Activated CD4-positive, CD25-positive, alpha-beta regulatory T cell treated with anti-CD3 and anti-CD28 coated beads, Interleukin-2, amount 50 U/mL, for 72 hours (primary cell): Measurements from ENCODE around the gene ADRB1.

Experiments
- DNase-seq: peaks from one replicate; pipeline ENCODE4 v3.0.0; 2021

ADRB1 gene

DNA sequence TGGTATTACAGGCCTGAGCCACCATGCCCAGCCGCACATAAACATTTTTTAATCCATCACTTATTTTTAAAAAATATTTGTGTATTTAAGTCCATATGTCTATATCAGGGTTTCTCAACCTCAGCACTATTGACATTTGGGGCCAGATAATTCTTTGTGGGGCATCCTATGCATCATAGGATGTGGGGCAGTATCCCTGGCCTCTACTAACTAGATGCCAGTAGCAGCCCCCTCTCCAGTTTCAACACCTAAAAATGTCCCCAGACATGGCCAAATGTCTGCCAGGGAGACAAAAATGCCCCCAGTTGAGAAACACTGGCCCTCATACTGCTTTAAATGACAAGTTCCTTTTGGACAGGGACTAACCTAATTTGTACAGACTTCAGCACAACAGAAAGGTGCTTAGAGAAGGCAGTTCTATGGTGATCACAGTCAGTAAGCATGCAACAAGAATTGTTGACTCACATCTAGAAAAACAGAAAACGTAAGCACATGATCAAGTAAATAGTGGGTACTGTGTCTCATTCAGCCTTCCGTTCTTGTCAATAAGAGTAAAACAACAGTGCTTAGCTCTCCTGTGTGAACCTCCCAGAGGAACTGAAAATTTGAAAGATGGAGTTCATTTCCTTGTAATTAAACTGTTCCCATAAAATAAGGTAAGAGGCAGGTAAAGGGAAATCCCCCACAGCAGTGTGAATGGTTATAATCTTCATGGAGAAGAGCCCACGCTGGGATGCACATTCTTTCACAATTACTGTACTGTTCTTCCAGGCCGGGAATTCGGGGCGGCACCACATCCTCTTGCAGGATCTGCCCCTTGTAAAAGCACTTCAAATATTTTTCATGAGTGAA is 17.3 kb upstream of the ADRB1 start:
- DNase-seq = no peak

GRCh38 chr10:114027041-114027394 is 16.6 kb upstream of the ADRB1 start:
- DNase-seq = no peak

DNA sequence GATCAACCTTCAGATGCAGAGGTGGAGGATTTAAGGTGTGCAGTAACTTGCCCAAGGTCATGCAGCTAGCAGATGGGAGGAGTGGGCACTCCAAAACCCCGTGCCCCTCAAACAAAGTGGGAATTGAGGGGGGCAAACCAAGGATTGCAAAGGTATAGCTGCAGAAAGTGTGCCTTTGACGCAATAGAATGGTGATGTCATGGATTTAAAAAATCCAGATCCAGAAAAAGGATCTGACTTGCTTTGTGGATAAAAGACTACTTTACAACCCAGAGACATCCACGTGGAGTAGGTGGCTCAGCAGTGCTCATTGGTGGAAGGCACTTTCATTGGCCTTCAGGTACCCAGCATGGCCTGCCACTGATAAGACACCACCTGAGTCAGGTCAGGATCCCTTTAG is 15.7 kb upstream of the ADRB1 start:
- DNase-seq = no peak

- no peak for DNase-seq
Measured at GRCh38 chr10:114028425-114028824, 15.2 kb upstream of the ADRB1 start.

DNA sequence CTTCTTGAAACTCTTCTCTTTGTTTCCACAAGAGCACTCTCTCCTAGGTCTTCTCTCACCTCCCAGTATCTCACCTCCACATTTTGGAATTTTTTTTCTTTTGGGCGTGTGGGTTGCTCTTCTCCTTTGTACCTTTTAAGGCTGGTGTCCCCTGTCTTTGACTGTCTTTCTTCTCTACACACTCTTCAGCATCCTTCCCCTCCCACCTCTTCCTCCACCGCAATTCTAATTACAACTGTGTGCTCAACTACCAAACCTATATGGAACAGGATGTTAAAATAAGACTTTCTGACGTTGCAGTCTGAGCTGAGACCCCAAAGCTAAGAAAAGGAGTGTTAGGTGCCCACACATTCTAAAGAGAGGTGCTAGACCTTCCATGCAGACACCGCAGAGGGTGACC is 14.0 kb upstream of the ADRB1 start:
- DNase-seq = no peak

- no peak for DNase-seq
Measured at GRCh38 chr10:114030140-114030539, 13.5 kb upstream of the ADRB1 start.

DNA sequence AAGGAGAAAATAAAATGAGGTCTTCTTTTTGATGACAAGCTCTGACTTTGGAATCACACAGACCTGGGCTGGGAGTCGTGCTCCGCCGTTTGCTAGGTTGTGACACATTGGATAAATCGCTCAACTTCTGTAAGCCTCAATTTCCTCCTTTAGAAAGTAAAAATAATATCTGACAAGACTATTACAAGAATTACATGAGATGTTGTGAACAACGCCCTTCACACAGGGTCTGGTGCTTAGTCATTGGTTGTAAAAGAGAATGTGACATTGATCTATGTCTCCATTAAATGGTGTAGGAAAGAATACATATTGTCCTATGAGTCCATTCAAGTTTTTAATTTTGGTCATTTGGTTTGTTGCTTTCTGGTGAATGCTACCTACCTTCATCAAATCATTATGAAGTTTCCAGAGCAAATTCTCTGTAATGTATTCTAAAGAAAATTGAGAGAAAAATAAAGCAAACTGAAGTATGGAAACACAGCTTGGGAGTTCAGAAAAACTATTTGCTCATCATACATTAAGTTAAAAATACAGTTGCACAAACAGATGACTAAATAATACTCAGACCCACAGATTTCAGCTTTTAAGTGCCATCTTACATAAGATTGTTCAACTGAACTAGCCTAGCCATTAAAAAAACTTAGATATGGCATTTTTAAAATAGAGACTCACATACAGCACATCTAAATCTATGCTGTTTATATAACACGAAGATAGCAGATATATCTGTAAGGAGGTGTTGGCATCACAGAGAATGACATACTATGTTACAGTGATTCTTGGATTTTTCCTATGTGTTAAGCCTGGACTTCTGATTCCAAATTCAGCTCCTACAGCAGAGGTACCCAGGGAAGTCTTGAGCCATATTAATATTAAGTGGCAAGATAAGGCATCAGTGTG is 12.3 kb upstream of the ADRB1 start:
- DNase-seq = no peak

DNA sequence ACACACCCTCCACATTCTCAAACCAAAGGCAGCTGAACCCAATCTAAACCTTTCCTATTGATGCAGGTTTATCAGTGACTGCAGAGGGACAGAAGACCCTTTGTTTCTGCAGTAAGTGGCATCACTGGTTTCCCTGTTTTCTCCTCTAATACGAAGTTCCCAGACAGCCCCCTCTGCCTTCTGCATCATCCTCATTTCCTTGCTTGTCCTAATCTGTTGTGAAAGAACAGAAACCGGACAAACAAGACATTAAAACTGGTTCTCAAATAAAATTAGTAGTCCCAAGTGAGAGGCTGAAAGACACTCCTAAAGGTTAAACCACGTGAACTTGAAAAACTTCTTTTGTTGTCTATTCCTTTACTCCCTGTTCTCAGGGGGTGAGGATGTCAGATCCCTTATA is 10.1 kb upstream of the ADRB1 start:
- no peak for DNase-seq

- DNase-seq = no peak
Measured at GRCh38 chr10:114034923-114035645, 8.6 kb upstream of the ADRB1 start.

DNA sequence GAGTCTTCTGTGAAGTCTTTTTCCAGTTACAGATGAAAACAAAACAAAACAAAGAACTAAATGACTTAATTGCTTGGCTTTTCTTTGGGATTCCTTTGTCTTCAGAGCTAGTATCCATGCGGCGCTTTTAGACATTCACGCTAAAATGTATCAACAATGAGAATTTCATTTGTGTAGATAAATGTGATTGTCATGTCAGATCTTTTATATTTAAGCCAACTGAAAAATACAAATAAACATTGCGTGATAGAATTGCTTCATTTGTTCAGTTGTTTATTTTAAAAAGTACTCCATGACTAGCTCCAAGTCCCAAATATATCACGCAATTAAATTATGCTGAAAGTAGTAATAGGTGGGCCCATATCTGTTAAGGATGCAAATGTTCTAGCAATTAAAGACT is 7.9 kb upstream of the ADRB1 start:
- no peak for DNase-seq

- no peak for DNase-seq
Measured at GRCh38 chr10:114038819-114039218, 4.8 kb upstream of the ADRB1 start.

GRCh38 chr10:114041166-114041565 is 2.5 kb upstream of the ADRB1 start:
- no peak for DNase-seq

DNA sequence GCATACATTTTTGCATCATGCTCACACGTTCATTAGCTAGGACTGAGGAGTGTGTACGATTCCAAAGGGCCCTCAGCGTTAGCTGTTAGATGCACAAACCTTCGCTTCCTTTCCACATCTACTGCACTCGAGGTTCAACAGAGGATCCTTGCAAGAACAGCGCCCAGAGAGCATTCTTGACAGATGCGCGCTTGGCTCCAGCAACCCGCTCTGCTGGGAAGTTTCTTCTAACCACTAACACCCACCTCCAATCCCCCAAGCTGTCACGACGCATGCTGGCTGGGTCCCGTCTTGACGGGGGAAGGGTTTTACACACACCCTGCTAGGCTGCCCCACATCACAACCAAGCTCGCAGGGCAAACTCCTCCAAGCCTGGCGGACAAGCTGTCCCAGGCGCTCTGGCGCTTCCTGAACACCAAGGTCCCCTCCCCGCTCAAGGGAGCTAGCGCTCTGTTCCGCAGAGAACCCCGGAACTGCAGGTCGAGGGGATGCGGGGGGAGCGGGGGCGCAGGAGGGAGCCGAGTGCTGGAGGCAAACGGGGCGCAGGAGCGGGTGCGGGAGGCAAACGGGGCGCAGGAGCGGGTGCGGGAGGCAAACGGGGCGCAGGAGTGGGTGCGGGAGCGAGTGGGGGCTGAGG is 653 bp upstream of the ADRB1 start:
- no peak for DNase-seq

DNA sequence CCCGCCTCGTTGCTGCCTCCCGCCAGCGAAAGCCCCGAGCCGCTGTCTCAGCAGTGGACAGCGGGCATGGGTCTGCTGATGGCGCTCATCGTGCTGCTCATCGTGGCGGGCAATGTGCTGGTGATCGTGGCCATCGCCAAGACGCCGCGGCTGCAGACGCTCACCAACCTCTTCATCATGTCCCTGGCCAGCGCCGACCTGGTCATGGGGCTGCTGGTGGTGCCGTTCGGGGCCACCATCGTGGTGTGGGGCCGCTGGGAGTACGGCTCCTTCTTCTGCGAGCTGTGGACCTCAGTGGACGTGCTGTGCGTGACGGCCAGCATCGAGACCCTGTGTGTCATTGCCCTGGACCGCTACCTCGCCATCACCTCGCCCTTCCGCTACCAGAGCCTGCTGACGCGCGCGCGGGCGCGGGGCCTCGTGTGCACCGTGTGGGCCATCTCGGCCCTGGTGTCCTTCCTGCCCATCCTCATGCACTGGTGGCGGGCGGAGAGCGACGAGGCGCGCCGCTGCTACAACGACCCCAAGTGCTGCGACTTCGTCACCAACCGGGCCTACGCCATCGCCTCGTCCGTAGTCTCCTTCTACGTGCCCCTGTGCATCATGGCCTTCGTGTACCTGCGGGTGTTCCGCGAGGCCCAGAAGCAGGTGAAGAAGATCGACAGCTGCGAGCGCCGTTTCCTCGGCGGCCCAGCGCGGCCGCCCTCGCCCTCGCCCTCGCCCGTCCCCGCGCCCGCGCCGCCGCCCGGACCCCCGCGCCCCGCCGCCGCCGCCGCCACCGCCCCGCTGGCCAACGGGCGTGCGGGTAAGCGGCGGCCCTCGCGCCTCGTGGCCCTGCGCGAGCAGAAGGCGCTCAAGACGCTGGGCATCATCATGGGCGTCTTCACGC is 825 bp downstream of the ADRB1 start:
- DNase-seq = no peak

GRCh38 chr10:114045136-114046086 is 1.7 kb downstream of the ADRB1 start:
- DNase-seq = no peak

- no peak for DNase-seq
Measured at GRCh38 chr10:114046087-114046458, 2.4 kb downstream of the ADRB1 start.

DNA sequence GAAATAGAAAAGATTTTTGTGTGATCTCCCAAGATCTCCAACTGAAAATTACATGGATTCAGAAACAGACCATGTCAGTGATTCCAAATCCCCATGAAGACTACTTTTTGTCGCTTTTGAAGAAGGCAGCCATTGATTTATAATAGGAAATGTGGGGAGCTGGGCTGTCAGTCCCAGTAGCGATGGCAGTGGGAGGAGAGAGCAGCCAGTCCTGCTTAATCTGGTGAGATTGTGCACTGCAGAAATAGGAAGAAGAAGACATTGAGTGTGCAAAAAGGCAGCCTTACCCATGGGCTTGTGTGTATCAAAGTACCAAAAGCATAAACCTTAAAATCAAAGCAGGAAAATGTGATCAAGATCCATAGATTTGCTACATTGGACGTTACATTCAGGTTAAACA is 4.8 kb downstream of the ADRB1 start:
- DNase-seq = no peak

DNA sequence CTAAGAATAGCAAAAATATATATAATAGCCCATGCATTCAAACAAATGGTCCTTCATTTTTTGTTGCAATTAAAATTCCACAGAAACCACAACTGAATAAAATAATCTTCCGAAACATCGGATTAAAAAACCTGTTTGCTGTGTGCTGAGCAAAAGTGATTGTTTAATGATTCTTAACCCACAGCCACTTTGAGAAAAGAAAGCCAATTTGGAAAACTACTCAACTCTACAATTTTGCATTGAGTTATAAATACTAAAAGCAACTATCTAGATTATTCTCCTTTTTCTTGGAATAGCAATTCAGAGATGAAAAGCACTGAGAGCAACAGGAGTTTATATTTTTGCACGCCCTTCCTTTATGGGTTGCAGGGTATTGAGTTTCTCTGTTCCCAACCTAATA is 8.0 kb downstream of the ADRB1 start:
- no peak for DNase-seq

- no peak for DNase-seq
Measured at GRCh38 chr10:114052255-114052654, 8.6 kb downstream of the ADRB1 start.

GRCh38 chr10:114053946-114054345 is 10.3 kb downstream of the ADRB1 start:
- DNase-seq = no peak

DNA sequence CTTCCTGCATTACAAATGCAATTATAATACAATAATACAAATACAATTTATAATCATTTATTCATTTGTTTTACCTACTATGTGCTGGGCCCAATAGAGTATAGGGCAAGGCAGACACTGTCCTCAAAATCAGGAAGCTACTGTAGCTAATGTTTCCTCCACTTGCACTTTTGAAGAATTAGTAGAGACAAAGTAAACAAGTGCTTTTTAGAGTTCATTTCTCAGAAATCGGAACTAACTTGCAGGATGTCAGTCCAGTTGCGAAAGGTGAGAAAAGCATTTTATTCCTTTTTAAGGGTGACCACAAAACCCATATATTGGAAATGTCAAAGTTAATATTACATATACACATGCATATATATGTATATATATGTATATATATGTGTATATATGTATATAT is 14.2 kb downstream of the ADRB1 start:
- DNase-seq = no peak
